GM21367 (cell line): ENCODE measurements around the gene MAPK10.

Source experiments
- ATAC-seq: cut with Tn5 transposase; IDR thresholded peaks from one replicate; pipeline ENCODE4 v1.9.1; 2021; ENCODE audit not compliant: unreplicated experiment

The MAPK10 gene

DNA sequence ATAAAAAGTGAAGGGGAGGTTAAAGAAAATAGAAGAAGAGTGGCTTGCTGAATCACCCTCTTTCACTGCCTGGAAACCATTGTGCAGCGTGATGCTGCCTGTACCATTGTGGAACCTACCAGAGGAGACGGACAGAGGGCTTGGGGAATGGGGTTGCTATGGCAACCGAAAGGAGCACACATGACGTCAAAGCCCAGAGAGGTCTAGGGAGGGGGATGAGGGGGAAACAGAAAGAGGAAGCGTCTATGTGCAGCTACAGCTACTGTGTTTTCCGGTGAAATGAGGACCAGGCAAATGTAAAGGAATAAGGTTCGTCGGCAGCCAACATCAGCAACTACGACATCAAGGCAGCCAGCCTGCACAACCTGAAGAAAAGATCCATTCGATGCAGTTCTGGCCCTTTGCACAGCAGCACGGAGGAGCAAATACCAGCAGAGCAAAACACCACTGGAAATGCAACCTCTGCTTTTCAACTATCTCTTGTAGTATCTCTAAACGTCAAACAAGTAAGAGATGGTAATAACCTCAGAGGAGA lies at the start of gene MAPK10:
Gene MAPK10, minus strand, starts transcription at position 110 of the 535 bp plus-strand sequence.
- peak; percentile 99 for ATAC-seq

DNA sequence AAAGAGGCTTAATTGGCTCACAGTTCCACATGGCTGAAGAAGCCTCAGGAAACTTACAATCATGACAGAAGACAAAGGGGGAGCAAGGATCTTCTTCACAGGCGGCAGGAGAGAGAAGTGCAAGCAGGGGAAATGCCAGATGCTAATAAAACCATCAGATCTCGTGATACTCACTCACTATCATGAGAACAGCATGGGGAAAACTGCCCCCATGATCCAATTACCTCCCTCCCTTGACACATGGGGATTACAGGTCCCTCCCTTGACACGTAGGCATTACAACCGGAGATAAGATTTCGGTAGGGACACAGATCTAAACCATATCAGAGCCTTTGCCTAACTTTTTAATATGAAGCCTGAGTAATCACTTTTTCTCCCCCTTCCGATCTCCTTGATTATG lies 43.7 kb upstream of the MAPK10 start:
- no peak for ATAC-seq

GRCh38 chr4:86401826-86402225 lies 42.0 kb upstream of the MAPK10 start:
- no peak for ATAC-seq

DNA sequence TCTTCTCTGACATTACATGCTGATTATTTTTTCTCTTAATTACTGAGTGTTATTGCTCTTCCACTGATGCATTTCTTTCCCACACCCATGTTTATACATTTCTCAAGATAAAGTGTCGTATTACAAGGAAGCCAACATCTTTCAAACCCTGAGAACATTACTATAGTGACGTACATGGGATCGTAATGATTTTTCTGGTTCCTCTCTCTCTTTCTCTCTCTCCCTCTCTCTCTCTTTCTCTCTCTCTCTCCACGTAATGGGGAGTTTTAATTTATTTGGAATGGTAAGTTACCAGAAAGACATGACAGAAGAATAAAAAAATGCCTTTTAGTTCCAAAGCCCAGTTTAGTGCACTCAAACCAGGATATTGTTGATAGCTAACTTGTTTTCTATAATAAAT lies 40.4 kb upstream of the MAPK10 start:
- ATAC-seq = no peak

DNA sequence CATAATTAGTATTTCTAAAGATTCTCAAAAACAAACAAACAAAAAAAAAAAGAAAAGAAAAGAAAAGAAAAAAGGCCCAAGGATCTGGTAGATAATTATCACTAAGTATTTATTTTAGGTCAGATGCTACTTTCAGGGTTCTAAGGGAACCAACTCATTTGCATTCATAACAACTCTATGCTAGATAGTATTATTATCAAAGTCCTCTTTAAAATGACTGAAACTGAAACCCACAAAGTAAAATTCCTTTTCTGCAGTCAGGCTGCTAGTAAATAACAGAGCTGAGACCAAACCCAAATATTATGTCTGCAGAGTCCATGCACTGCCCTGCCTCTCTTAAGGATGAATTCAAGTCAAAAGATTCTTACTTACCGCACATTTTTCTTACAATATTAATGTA lies 38.3 kb upstream of the MAPK10 start:
- ATAC-seq = peak; percentile 53

- ATAC-seq = no peak
Measured at GRCh38 chr4:86393749-86394148, 33.9 kb upstream of the MAPK10 start.

- ATAC-seq = no peak
Measured at GRCh38 chr4:86389664-86390063, 29.8 kb upstream of the MAPK10 start.

- ATAC-seq = no peak
Measured at GRCh38 chr4:86388252-86388651, 28.4 kb upstream of the MAPK10 start.

DNA sequence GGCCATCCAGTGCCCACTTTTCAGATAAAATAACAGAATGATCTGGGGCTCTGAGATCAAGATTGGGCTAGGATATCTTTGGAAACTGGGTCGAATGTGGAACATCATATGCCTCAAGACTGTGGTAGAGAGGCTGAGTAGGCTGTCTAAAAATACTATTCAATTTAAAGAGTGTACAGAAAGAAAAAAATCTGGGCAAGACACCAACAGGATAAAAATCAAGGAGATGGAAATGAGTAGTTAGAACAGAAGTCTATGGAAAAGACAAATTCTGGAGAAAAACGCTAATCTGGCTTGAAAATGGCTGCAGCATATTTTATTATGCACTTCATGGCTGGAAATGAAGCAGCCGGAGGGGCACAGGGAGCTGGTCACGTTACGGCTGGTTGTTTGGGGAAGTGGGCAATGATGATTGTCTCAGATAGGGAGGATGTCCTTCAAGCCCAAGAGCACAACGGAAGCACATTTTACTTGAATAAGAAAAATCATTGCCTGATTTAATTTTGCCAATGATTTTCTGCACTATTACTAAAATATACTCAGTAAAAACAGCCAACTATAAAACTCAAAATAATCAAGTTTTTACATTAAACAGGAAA lies 27.1 kb upstream of the MAPK10 start:
- no peak for ATAC-seq

- ATAC-seq = no peak
Measured at GRCh38 chr4:86386201-86386600, 26.3 kb upstream of the MAPK10 start.

DNA sequence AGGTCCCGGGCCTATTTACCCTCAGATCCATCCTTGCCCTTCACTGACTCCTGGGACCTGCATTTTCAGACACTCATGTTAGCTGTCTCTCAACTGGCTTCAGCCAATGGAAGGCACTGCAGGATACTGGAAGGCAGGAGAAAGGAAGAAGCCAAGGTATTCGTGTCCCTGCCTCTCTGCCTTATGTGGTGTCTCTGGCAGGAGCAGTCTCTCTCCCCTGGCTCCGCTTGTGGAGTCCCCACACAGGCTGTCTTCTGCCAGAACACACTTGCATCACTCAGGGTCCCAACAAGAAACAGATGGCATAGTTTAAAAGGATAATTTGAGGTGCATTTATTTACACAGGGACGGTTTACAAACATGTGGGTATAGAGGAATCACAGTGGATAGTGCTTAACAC lies 21.6 kb upstream of the MAPK10 start:
- no peak for ATAC-seq

- ATAC-seq = no peak
Measured at GRCh38 chr4:86380181-86380724, 20.4 kb upstream of the MAPK10 start.

- ATAC-seq = no peak
Measured at GRCh38 chr4:86376850-86377249, 17.0 kb upstream of the MAPK10 start.

GRCh38 chr4:86368433-86368832 lies 8.6 kb upstream of the MAPK10 start:
- no peak for ATAC-seq

GRCh38 chr4:86367577-86367976 lies 7.7 kb upstream of the MAPK10 start:
- ATAC-seq = no peak

GRCh38 chr4:86366920-86367319 lies 7.1 kb upstream of the MAPK10 start:
- no peak for ATAC-seq

DNA sequence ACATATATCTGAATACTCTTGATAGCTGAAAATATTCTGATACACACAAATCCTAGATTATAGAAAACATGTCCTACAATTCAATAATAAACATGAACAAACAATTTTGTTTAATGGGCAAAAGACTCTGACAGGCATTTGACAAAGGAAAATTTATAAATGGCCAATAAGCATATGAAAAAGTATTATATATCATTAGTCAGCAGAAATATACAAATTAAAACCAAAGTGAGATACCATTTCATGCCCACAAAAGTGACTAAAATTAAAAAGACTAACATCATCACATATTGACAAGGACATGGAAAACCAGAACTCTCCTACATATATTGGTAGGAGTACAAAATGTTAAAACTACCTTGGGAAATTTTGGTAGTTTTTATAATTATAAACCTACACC lies 2.7 kb upstream of the MAPK10 start:
- ATAC-seq = no peak

DNA sequence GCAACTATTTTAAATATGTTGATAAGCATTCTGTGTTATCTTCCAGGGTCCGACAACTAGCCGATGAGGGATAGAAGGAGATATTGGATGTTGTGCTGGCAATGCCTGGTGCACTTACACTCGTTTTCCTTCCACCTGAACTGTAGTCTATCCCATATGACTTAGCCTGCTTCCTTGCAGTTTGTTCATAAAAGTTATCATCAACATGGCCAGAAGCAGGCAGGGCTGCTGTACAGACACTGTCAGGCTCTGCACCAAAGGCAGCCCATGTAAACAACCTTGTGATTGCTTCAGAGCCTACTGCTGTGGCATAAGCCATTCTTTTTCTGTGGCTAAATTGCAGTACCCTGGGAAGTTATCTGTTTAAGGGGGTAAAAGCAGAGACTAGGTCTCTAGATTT lies 1.6 kb downstream of the MAPK10 start:
- ATAC-seq = no peak

DNA sequence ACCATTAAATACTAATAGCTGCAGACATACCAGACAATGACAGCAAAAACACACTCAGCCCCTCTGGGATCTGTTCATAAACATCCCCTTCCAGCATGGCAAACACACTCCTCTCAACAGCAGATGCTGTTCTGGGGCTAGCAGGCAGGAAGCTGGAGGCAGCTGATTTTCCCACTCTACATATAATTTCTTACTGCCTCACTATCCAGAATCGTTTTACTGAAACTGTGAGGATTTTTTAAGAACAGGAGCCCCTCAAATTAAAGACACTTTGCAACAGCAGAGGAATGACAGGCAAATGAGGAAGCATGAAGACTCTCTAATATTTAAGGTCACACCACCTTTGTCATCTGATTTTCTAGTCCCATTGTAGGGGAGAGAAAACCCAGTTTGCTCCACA lies 2.2 kb downstream of the MAPK10 start:
- ATAC-seq = no peak

DNA sequence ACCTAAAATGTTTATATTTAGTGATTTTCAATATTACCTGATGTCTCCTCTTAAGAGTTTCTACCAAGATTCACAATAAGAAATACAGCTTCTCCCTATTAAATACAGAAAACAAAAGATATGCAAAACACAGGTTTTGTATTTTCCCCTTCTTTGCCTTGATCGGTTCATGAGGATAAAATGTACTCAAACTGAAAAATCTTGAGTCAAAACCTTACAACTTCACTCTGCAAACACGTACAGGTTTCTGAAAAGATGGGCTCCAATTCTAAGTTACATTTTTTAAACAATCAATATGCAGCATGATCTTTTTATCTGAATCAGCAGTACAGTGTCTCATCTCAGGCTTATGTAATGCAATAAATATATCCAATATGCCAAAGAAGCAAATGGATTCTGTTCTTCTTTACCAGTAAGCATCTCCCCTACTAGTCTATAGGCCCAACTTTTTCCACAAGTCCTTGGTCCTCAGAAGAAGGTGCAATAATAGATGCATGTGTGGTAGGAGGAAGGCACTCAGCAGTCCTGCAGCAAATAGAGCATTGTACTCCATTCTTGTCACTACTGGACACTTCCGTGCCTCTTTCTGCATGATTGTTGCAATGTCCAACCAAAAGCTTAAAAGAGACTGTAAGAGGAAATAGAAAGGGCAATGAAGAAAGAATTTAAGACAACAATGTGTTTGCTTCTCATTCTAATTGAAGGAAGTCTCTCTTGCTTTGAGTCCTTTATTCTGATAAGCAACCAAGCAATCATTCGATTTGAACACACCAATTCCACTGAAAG lies 3.2 kb downstream of the MAPK10 start:
- no peak for ATAC-seq

- no peak for ATAC-seq
Measured at GRCh38 chr4:86354390-86354789, 5.5 kb downstream of the MAPK10 start.

- ATAC-seq = no peak
Measured at GRCh38 chr4:86346320-86346719, 13.5 kb downstream of the MAPK10 start.
